Peyer's patch (tissue), 4 donors: Measurements from ENCODE around the gene CTBP1. TPM values are rescaled to one million over a fixed set of nuclear protein-coding genes. Genes with fewer than 3 reads are reported as not detected.

Experiments
- DNase-seq, 3 donors: peaks; one replicate each; pipeline ENCODE4 v3.0.0-alpha.2; 2017 to 2019
- H3K27ac ChIP-seq, 4 donors: fragments of 200-600 bp; sonication (generic); one replicate each; pipeline ENCODE4 v1.5.1; 2016 to 2019
- H3K27me3 ChIP-seq, 2 donors: fragments of 200-600 bp; sonication (generic); one replicate each; pipeline ENCODE4 v1.5.1; 2019
- H3K36me3 ChIP-seq, 3 donors: fragments of 200-600 bp; sonication (generic); one replicate each; pipeline ENCODE4 v1.5.1; 2016 to 2019
- H3K4me1 ChIP-seq, 4 donors: fragments of 200-600 bp; sonication (generic); one replicate each; pipeline ENCODE4 v1.5.1; 2016 to 2019
- H3K4me3 ChIP-seq, 4 donors: fragments of 200-600 bp; sonication (generic); 1 replicate in 3 of 4; 2 replicates in 1 of 4; pipeline ENCODE4 v1.5.1; 2016 to 2019; ENCODE audit warnings: mild to moderate bottlenecking in 1 of 4
- H3K9me3 ChIP-seq, 4 donors: fragments of 200-600 bp; sonication (generic); one replicate each; pipeline ENCODE4 v1.5.1; 2016 to 2019; ENCODE audit warnings: mild to moderate bottlenecking in 1 of 4
- CTCF ChIP-seq, 6 experiments: fragments of 450-650 bp in 4 of 6; fragments of 200-600 bp in 2 of 6; sonication (generic) in 1 of 6; IDR thresholded peaks; one replicate each; pipeline ENCODE4 v1.5.1; 2017 to 2019; ENCODE audit warnings: antibody characterized with exemption in 6 of 6, mild to moderate bottlenecking in 3 of 6, moderate library complexity in 1 of 6
- POLR2A ChIP-seq, 2 donors: fragments of 450-650 bp; IDR thresholded peaks; one replicate each; pipeline ENCODE4 v1.5.1; 2017; ENCODE audit warnings: antibody characterized with exemption in 2 of 2, mild to moderate bottlenecking in 2 of 2, moderate library complexity in 2 of 2
- total RNA-seq, 4 donors: library from RNA; depleted of rRNA; stranded (reverse); fragments of >200 nt; gene quantifications; one replicate each; pipeline ENCODE4 v1.1.0, GENCODE V29; 2016

The CTBP1 gene
- total RNA-seq, 4 donors from 2014 or later = 245 to 371 (median 288) TPM

- H3K36me3 ChIP-seq = peaks cover 0 to 6% (median 0%) of the 10 kb centered on the region in 3 donors
- H3K27ac ChIP-seq = peak overlapping the region in 2 of 4 donors; percentile 29 to 55
- H3K9me3 ChIP-seq = no peaks in the 10 kb centered on the region
- no peaks in the 10 kb centered on the region for H3K27me3 ChIP-seq
- peaks cover 0 to 15% (median 7%) of the 10 kb centered on the region in 4 donors for H3K4me1 ChIP-seq
- H3K4me3 ChIP-seq = no peak overlapping the region
- no peak for TF ChIP-seq CTCF (IDR thresholded peaks at IDR 0.05)
- no peak for TF ChIP-seq POLR2A (IDR thresholded peaks at IDR 0.05)
- DNase-seq = peak in 1 of 3 donors; percentile 6
Observed at GRCh38 chr4:1252928-1253492, 4.1 kb upstream of the CTBP1 start.

- no peak for DNase-seq
- Histone ChIP-seq H3K27me3 (no peaks in the 10 kb centered on the region), H3K4me3 (no peak overlapping the region), H3K36me3 (peaks cover 0 to 6% (median 0%) of the 10 kb centered on the region in 3 donors), H3K9me3 (no peaks in the 10 kb centered on the region), H3K4me1 (peaks cover 3 to 23% (median 14%) of the 10 kb centered on the region in 4 donors), H3K27ac (no peak overlapping the region)
- TF ChIP-seq CTCF (IDR thresholded peaks at IDR 0.05) (no peak), POLR2A (IDR thresholded peaks at IDR 0.05) (no peak)
Observed at GRCh38 chr4:1251773-1252066, 2.8 kb upstream of the CTBP1 start.

GRCh38 chr4:1250921-1251772 lies 2.2 kb upstream of the CTBP1 start:
- peak overlapping the region in 2 of 4 donors; percentile 99 to 100 for H3K27ac ChIP-seq
- DNase-seq = peak in 1 of 3 donors; percentile 45
- no peaks in the 10 kb centered on the region for H3K9me3 ChIP-seq
- no peak overlapping the region for H3K4me3 ChIP-seq
- peaks cover 5 to 28% (median 19%) of the 10 kb centered on the region in 4 donors for H3K4me1 ChIP-seq
- H3K36me3 ChIP-seq = peaks cover 0 to 6% (median 0%) of the 10 kb centered on the region in 3 donors
- no peaks in the 10 kb centered on the region for H3K27me3 ChIP-seq
- TF ChIP-seq POLR2A (IDR thresholded peaks at IDR 0.05) = no peak
- no peak for TF ChIP-seq CTCF (IDR thresholded peaks at IDR 0.05)

GRCh38 chr4:1250527-1250812 lies 1.5 kb upstream of the CTBP1 start:
- peak overlapping the region in 1 of 4 donors; percentile 91 for H3K4me3 ChIP-seq

More at GRCh38 chr4:1250527-1250812, 1.5 kb upstream of the CTBP1 start:
- Histone ChIP-seq H3K36me3 (peaks cover 0 to 6% (median 0%) of the 10 kb centered on the region in 3 donors), H3K27ac (peak overlapping the region in 3 of 4 donors; percentile 96 to 100 (median 99)), H3K9me3 (no peaks in the 10 kb centered on the region), H3K4me1 (peaks cover 8 to 35% (median 25%) of the 10 kb centered on the region in 4 donors), H3K27me3 (no peaks in the 10 kb centered on the region)
- DNase-seq = no peak
- TF ChIP-seq POLR2A (IDR thresholded peaks at IDR 0.05) = no peak
- TF ChIP-seq CTCF (IDR thresholded peaks at IDR 0.05) = no peak
